Activated CD4-positive, alpha-beta T cell treated with anti-CD3 and anti-CD28 coated beads for 24 hours (primary cell): ENCODE measurements around the gene CGB7.

Experiments used
- DNase-seq, 2 donors: peaks; one replicate each; pipeline ENCODE4 v3.0.0-alpha.2; 2020; ENCODE audit warnings: low read depth in 2 of 2

CGB7 gene

DNA sequence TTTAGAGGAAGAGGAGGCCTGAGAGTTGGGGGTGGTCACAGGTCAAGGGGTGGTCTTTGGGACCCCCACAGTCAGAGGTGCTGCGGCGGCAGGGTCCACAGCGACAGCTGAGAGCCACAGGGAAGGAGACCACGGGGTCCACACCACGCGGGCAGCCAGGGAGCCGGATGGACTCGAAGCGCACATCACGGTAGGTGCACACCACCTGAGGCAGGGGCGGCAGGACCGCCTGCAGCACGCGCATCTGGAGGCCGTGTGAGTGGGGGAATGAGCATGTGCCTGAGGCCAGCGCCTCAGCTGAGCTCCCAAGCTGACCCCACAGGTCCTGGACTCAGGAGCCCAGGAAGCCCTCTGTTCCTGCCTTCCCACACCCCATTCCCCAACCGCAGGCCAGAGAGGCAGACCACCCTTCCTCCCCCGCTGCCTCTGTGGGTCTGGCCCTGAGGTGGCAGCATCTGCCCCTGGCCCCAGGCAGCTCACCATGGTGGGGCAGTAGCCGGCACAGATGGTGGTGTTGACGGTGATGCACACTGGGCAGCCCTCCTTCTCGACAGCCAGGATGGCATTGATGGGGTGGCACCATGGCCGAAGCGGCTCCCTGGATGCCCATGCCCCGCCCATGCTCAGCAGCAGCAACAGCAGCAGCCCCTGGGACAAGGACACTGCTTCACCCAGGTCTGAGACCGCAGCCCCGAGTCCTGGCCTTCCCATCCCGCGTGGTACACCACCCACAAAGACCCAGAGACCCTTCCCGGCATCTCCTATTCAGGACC lies 41.3 kb downstream of the CGB7 start:
- no peak for DNase-seq

DNA sequence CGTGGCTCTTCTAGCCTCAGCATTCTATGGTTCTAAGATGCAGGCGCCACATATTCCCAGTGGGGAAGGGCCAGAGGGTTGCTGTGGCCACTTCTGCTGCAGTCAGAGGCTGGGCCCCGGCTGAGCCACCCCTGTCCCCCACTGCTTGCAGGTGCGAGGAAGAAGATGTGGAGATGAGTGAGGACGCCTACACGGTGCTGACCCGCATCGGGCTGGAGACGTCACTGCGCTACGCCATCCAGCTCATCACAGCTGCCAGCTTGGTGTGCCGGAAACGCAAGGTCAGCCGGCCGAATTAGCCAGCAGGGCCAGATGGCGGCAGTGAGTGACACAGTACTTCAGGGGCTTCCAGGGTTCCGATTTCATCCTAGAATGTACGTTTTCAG lies 42.7 kb downstream of the CGB7 start:
- no peak for DNase-seq

DNA sequence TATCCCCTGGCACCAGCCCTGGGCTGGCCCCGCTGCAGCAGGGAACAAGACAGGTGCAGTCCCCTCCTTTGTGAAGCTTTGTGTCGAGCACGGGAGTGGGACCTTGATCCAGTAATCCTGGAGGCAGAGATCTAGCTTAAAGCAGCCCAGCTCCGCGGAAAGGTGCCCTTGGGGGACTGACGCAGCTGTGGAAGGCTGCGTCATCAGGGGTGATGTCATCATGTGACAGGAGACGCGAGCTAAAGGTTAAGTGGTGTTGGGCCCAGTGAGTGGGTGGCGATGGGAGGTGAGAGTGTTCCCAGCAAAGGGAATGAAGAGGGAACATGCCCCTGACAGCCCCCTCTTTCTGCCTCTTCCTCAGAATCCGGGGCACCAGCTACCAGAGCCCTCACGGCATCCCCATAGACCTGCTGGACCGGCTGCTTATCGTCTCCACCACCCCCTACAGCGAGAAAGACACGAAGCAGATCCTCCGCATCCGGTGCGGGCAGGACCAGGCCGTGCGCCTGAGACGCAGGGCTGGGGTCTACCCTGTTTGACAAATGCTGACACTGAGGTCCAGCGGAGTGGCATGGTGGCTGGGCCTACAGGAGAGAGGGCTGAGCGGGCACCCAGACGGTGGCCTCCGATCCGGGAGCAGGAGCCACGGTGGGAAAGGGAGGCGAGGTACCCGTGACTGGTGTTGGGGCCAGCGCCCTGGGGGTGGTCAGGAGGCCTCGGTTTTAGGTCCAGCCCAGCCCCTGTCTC lies 43.3 kb downstream of the CGB7 start:
- no peak for DNase-seq

DNA sequence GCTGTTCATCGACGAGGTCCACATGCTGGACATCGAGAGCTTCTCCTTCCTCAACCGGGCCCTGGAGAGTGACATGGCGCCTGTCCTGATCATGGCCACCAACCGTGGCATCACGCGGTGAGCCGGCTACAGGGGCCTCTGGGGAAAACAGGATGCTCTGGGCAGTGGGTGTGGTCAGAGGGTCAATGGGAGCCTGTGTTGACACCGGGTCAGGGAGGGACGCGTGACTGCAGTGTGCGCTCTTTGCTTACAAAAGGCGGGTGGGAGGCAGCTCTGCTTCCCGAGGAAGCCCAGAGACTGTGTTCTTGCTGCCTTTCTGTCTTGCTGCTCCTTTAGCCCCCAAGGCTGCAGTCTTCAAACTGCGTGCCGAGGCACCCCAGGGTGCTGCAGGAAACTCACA lies 46.4 kb downstream of the CGB7 start:
- no peak for DNase-seq

DNA sequence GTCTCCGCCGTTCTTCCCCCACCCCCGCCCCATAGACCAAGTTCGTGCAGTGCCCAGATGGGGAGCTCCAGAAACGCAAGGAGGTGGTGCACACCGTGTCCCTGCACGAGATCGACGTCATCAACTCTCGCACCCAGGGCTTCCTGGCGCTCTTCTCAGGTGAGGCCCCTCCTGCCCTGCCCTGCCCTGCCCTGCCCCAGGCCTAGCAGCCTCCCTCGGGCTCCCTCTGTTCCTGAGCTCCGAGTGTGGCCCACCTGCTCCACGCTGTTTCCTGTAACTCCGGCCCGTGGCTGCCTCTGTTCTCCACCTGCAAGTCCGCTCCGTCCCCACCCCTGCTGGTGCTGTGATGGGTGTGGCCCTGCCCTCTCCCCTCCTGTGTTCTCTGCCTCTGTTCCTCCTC lies 47.1 kb downstream of the CGB7 start:
- DNase-seq = no peak

DNA sequence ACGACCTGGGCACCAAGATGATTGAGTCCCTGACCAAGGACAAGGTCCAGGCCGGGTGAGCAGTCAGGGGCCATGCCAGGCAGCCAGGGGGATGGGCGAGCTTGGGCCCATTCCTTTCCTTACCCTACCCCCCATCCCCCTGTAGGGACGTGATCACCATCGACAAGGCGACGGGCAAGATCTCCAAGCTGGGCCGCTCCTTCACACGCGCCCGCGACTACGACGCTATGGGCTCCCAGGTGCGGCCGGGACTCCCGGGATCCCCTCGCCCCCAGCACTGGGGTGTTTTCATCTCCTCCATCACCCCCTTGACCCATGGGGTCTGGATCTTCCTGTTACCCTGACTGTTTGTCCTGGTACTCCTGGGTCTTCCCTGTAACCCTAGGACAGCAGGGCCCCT lies 47.7 kb downstream of the CGB7 start:
- no peak for DNase-seq

DNA sequence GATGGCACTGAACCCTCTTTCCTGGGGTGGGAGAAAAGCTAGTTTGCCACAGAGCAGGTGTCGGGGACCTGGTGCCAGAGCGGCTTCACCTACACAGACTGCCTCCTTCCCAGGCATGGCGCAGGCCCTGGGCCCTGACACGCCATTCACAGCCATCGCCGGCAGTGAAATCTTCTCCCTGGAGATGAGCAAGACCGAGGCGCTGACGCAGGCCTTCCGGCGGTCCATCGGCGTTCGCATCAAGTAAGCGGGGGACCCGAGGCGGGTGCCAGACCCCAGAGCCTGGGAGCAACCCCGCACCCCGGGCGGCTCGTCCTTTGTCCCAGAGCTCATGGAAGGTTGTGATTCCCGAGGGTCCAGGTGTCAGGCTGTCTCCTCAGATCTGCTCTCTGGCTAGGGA lies 50.6 kb downstream of the CGB7 start:
- DNase-seq = no peak

DNA sequence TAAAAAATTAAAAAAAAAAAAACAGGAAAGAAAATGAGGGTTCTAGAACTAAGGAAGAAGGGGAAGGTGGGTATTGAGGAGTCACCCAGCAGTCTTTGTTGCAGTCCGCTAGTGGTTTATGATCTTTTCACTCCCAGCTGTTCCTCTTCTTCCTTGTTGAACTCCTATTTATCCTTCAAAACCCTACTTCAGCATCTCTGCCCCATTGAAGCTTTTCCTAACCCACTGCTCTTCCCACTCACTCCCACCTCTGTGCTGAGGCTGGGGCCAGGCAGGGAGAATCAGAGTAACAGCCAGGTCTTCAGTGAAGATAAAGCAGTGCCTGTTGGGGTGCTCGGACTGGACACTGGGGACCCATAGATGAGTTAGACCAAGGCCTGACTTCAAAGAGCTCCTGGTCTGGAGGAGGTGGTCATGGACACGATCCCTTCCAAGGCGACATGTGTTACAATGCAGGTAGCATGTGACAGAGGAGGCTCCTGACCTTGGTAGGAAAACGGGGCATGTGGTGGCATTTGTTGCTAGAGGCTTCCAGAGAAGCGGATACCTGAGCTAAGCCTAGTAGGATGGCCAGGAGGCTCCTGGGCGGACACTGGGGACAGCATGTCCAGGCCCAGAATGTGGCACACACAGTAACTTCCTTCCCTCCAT lies 52.5 kb downstream of the CGB7 start:
- no peak for DNase-seq
